Breast epithelium (tissue), 3 donors: Measurements from ENCODE around the gene PRKCE.

Source experiments
- POLR2A ChIP-seq: fragments of 450-650 bp; IDR thresholded peaks from one replicate; pipeline ENCODE4 v1.6.1; 2016; ENCODE audit warnings: antibody characterized with exemption, mild to moderate bottlenecking, moderate library complexity
- TF ChIP-seq, protein P1 (sequence below), 3 donors: fragments of 450-650 bp; IDR thresholded peaks; one replicate each; pipeline ENCODE4 v1.5.1; 2016 to 2017; ENCODE audit warnings: antibody characterized with exemption in 3 of 3, mild to moderate bottlenecking in 3 of 3, moderate library complexity in 3 of 3

DNA sequence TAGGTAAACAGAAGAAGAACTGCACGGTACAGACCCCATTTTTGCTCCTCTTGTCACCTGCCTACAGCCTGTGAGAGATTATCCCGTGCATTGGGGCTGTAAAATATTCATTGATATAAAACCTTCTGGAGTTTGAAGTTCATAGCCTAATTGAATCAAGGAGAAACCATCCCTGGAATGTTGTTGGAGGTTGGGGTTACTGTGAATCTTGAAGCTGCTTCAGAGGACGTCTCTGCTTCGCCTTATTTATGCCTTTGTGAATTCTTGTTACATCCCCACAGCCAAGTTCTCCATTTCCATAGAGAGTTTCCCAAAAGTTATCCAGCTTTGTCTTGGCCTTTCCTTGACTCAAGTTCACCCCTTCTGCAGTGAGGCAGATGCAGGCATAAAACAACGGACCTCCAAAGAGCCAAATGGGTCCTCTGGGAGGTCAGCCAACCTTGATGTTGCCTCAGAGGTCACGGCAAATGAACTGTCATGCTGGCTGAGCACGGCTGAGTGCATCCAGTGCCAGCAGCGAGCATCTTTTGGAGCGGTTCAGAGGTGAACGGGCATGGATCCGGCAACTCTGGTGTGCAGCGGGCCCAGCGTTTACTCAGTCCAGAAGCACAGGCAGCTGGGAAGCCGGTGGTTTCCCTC is 317.6 kb downstream of the PRKCE start:
- TF ChIP-seq, protein P1, sequence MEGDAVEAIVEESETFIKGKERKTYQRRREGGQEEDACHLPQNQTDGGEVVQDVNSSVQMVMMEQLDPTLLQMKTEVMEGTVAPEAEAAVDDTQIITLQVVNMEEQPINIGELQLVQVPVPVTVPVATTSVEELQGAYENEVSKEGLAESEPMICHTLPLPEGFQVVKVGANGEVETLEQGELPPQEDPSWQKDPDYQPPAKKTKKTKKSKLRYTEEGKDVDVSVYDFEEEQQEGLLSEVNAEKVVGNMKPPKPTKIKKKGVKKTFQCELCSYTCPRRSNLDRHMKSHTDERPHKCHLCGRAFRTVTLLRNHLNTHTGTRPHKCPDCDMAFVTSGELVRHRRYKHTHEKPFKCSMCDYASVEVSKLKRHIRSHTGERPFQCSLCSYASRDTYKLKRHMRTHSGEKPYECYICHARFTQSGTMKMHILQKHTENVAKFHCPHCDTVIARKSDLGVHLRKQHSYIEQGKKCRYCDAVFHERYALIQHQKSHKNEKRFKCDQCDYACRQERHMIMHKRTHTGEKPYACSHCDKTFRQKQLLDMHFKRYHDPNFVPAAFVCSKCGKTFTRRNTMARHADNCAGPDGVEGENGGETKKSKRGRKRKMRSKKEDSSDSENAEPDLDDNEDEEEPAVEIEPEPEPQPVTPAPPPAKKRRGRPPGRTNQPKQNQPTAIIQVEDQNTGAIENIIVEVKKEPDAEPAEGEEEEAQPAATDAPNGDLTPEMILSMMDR (IDR thresholded peaks at IDR 0.05), result no peak
- no peak for TF ChIP-seq POLR2A
